ENCODE results near the gene HOXB6.

GRCh38 chr17:48597778-48598631, 6.8 kb downstream of the HOXB6 start:
- no peak for TF ChIP-seq CTCF (conservative IDR thresholded peaks at IDR 0.05)
- peak; percentile 38; the same call in 1 of the 2 replicates for TF ChIP-seq ZFX (IDR thresholded peaks at IDR 0.05)

Data from C4-2B (cell line).